NCI-H345 (cell line): ENCODE measurements around the gene DOK6.
"Not testable (repeated sequence)": the region's sequence is repeated elsewhere in the genome, so short reads cannot be mapped to it uniquely, and the experiment has no call there.

Source experiments
- DNase-seq: peaks from one replicate; lab custom pipeline; 2025; lab: John Stamatoyannopoulos, UW

DOK6 gene

GRCh38 chr18:69626643-69627242 lies 226.1 kb downstream of the DOK6 start:
- DNase-seq = no peak

GRCh38 chr18:69628774-69629359 lies 228.2 kb downstream of the DOK6 start:
- no peak for DNase-seq

- DNase-seq = no peak
Observed at GRCh38 chr18:69631281-69631680, 230.6 kb downstream of the DOK6 start.

- DNase-seq = no peak
Observed at GRCh38 chr18:69635482-69635881, 234.8 kb downstream of the DOK6 start.

- DNase-seq = no peak
Observed at GRCh38 chr18:69636529-69637301, 236.0 kb downstream of the DOK6 start.

- DNase-seq = no peak
Observed at GRCh38 chr18:69638056-69638455, 237.4 kb downstream of the DOK6 start.

- DNase-seq = no peak
Observed at GRCh38 chr18:69647702-69648101, 247.0 kb downstream of the DOK6 start.

GRCh38 chr18:69648486-69648885 lies 247.8 kb downstream of the DOK6 start:
- DNase-seq = peak; percentile 65

- DNase-seq = no peak
Observed at GRCh38 chr18:69649684-69650083, 249.0 kb downstream of the DOK6 start.

GRCh38 chr18:69651243-69651642 lies 250.6 kb downstream of the DOK6 start:
- DNase-seq = no peak

- DNase-seq = no peak
Observed at GRCh38 chr18:69655816-69656215, 255.1 kb downstream of the DOK6 start.

- DNase-seq = no peak
Observed at GRCh38 chr18:69658103-69658502, 257.4 kb downstream of the DOK6 start.

GRCh38 chr18:69658685-69659084 lies 258.0 kb downstream of the DOK6 start:
- DNase-seq = no peak

- DNase-seq = peak; percentile 78
Observed at GRCh38 chr18:69659142-69659651, 258.5 kb downstream of the DOK6 start.

GRCh38 chr18:69662090-69662489 lies 261.4 kb downstream of the DOK6 start:
- not testable (repeated sequence) for DNase-seq

- no peak for DNase-seq
Observed at GRCh38 chr18:69664399-69664798, 263.7 kb downstream of the DOK6 start.

- DNase-seq = no peak
Observed at GRCh38 chr18:69674292-69674877, 273.7 kb downstream of the DOK6 start.

- no peak for DNase-seq
Observed at GRCh38 chr18:69674966-69675365, 274.3 kb downstream of the DOK6 start.

- DNase-seq = no peak
Observed at GRCh38 chr18:69677595-69677994, 276.9 kb downstream of the DOK6 start.

- DNase-seq = no peak
Observed at GRCh38 chr18:69680123-69680522, 279.4 kb downstream of the DOK6 start.

- DNase-seq = no peak
Observed at GRCh38 chr18:69683176-69683575, 282.5 kb downstream of the DOK6 start.

- no peak for DNase-seq
Observed at GRCh38 chr18:69684789-69685188, 284.1 kb downstream of the DOK6 start.

GRCh38 chr18:69686861-69687260 lies 286.2 kb downstream of the DOK6 start:
- DNase-seq = no peak
